Stomach (tissue), 4 donors: ENCODE data around the gene U2SURP.

Source experiments
- POLR2A ChIP-seq, 4 donors: fragments of 450-650 bp; IDR thresholded peaks; one replicate each; pipeline ENCODE4 v1.6.1; 2016; ENCODE audit warnings: antibody characterized with exemption in 4 of 4, control low read depth in 2 of 4, mild to moderate bottlenecking in 1 of 4, moderate library complexity in 1 of 4
- POLR2AphosphoS5 ChIP-seq, 3 donors: sonication (generic); formaldehyde crosslinking; IDR thresholded peaks; one replicate each; pipeline ENCODE4 v1.6.1; 2016; ENCODE audit warnings: antibody characterized with exemption in 3 of 3
- TF ChIP-seq, protein P1 (sequence below), 7 experiments: fragments of 450-650 bp in 4 of 7; fragments of 200-600 bp in 3 of 7; sonication (generic) in 3 of 7; IDR thresholded peaks; one replicate each; pipeline ENCODE4 v1.5.1; 2016 to 2019; ENCODE audit warnings: antibody characterized with exemption in 7 of 7, control low read depth in 2 of 7, mild to moderate bottlenecking in 1 of 7

DNA sequence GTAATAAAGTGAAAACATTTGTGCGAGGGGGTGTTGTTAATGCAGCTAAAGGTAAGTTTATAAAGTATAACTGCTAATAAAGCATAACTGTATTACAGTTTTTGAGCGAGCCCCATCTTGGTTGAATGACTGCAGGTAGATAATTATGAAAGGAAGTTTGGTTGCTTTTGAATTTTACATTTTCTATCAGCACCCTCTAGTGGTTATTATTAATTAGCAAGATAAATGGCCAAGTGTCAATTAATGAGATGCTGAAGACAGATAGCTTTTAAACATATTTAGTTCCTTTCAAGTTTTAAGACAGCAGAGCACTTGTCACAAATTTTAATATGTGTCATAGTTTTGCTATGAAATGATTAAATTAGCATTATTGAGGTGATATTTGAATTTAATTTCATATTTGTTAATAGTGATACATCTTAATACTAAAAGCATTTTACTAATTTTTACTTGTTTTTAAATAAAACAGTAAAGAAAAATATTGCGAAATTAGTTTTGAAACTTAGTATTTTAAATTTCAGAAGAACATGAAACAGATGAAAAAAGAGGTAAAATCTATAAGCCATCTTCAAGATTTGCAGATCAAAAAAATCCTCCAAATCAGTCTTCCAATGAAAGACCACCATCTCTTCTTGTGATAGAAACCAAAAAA, 15.1 kb downstream of the U2SURP start:
- TF ChIP-seq POLR2A (IDR thresholded peaks at IDR 0.05) = no peak
- TF ChIP-seq, protein P1, sequence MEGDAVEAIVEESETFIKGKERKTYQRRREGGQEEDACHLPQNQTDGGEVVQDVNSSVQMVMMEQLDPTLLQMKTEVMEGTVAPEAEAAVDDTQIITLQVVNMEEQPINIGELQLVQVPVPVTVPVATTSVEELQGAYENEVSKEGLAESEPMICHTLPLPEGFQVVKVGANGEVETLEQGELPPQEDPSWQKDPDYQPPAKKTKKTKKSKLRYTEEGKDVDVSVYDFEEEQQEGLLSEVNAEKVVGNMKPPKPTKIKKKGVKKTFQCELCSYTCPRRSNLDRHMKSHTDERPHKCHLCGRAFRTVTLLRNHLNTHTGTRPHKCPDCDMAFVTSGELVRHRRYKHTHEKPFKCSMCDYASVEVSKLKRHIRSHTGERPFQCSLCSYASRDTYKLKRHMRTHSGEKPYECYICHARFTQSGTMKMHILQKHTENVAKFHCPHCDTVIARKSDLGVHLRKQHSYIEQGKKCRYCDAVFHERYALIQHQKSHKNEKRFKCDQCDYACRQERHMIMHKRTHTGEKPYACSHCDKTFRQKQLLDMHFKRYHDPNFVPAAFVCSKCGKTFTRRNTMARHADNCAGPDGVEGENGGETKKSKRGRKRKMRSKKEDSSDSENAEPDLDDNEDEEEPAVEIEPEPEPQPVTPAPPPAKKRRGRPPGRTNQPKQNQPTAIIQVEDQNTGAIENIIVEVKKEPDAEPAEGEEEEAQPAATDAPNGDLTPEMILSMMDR (IDR thresholded peaks at IDR 0.05) = peak in 4 of 7 experiments; percentile 34 to 48 (median 40)
- no peak for TF ChIP-seq POLR2AphosphoS5 (IDR thresholded peaks at IDR 0.05)
